ENCODE measurements around the gene PRELP. TPM values are rescaled to one million over a fixed set of nuclear protein-coding genes. Genes with fewer than 3 reads are reported as not detected.

PRELP gene
- total and polyA plus RNA-seq, 10 of the 15 experiments (the other 5 are each of a cell fraction or from before 2014, with no cell fraction given) = 0.03 to 0.05 TPM; not detected in 8

DNA sequence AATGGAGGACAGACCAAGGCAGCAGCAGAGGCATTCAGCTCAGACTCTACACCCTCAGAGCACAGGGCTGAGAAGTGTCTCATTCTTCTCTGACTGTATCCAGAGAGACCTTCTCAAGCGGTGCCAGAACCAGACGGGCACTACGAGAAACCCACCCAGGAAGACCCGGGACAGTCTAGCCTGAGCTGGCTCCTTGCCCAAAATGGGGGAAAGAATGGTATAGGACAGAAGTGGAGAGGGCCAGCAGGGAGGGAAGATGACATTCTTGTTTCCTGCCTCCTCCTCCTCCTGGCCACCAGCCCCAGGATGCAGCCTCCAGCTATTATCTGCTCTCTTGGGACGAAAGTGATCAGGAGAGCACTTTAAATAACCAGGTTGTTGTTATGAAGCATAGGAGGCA, 22.6 kb upstream of the PRELP start:
- DNase-seq (ENCODE audit: low read depth, low spot score) (no peak), FAIRE-seq (no peak), ATAC-seq (no peak)
- WGBS (ENCODE audit: insufficient coverage, insufficient replicate concordance, low lambda C conversion rate, missing lambda C conversion rate) = 70% methylated on average over 5 of the region's 5 CpGs
- no peak overlapping the region for H3K4me3 ChIP-seq
- H3K27ac ChIP-seq (ENCODE audit: control insufficient read depth, insufficient read depth) = no peak overlapping the region
- intact Hi-C loops (cut with micrococcal nuclease; ENCODE audit: unreplicated experiment) (no loop called here), in situ Hi-C loops (cut with MboI) (no loop called here)
- no peaks in the 10 kb centered on the region for H3K36me3 ChIP-seq (ENCODE audit: control insufficient read depth in 2 of 2, insufficient read depth in 2 of 2, low read length in 1 of 2)
- peaks cover 3% of the 10 kb centered on the region; the same call in 1 of the 2 replicates for H3K4me1 ChIP-seq (ENCODE audit: control insufficient read depth, insufficient read depth, low read length)
- H3K9me3 ChIP-seq (replicated peaks; ENCODE audit: control insufficient read depth, insufficient read depth, low read length) = no peaks in the 10 kb centered on the region
- H4K20me1 ChIP-seq (ENCODE audit: control insufficient read depth, insufficient read depth) = no peaks in the 10 kb centered on the region
- POLR2A ChIA-PET = interaction anchor here (0.5 to 1.6 kb wide), 7 partner anchors 10 to 167 kb away, joined by 3 to 6 read pairs (median 3); no protein-coding TSS in a partner anchor
- H3K79me2 ChIP-seq (ENCODE audit: control insufficient read depth, insufficient read depth, low read length) = no peaks in the 10 kb centered on the region
- RAD21 ChIA-PET (ENCODE audit: unreplicated experiment) = interaction anchor here (1.1 to 2.3 kb wide), 7 partner anchors 10 to 178 kb away, joined by 3 to 15 read pairs (median 3); no protein-coding TSS in a partner anchor
- no peak overlapping the region for H2AFZ ChIP-seq (ENCODE audit: control insufficient read depth, low read depth, low read length)
- CTCF ChIA-PET = interaction anchor here (0.5 to 5.5 kb wide), 11 partner anchors 9 to 186 kb away, joined by 3 to 73 read pairs (median 5); no protein-coding TSS in a partner anchor
- H3K27me3 ChIP-seq (replicated peaks in 1 of 2; ENCODE audit: control insufficient read depth in 2 of 2, insufficient read depth in 2 of 2, low read length in 1 of 2) = no peaks in the 10 kb centered on the region
- no peak for TF ChIP-seq FOS (IDR thresholded peaks at IDR 0.05; ENCODE audit: borderline replicate concordance, extremely low read depth, insufficient read length)
- TF ChIP-seq RAD51 (IDR thresholded peaks at IDR 0.05) = no peak
- TF ChIP-seq BRCA1 (IDR thresholded peaks at IDR 0.05; ENCODE audit: low read depth, low read length) = no peak
- no peak for TF ChIP-seq RELA (IDR thresholded peaks at IDR 0.05; ENCODE audit: borderline replicate concordance, partially characterized antibody)
- TF ChIP-seq TCF3 (IDR thresholded peaks at IDR 0.05; ENCODE audit: borderline replicate concordance, insufficient read depth, low read depth, low read length) = no peak
- TF ChIP-seq SRF (IDR thresholded peaks at IDR 0.05; ENCODE audit: low read depth in 2 of 2, low read length in 2 of 2) = no peak
- no peak for TF ChIP-seq NR2C1 (IDR thresholded peaks at IDR 0.05)
- no peak for TF ChIP-seq TBL1XR1 (IDR thresholded peaks at IDR 0.05; ENCODE audit: low read depth, low read length)
- TF ChIP-seq, protein P1, sequence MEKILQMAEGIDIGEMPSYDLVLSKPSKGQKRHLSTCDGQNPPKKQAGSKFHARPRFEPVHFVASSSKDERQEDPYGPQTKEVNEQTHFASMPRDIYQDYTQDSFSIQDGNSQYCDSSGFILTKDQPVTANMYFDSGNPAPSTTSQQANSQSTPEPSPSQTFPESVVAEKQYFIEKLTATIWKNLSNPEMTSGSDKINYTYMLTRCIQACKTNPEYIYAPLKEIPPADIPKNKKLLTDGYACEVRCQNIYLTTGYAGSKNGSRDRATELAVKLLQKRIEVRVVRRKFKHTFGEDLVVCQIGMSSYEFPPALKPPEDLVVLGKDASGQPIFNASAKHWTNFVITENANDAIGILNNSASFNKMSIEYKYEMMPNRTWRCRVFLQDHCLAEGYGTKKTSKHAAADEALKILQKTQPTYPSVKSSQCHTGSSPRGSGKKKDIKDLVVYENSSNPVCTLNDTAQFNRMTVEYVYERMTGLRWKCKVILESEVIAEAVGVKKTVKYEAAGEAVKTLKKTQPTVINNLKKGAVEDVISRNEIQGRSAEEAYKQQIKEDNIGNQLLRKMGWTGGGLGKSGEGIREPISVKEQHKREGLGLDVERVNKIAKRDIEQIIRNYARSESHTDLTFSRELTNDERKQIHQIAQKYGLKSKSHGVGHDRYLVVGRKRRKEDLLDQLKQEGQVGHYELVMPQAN (conservative IDR thresholded peaks at IDR 0.05) = no peak
- TF ChIP-seq BCL11A (IDR thresholded peaks at IDR 0.05; ENCODE audit: low read depth, low read length) = no peak
- BruUV-seq (replicated peaks) = no TSS peak
- no peak overlapping the region for H3K9ac ChIP-seq (ENCODE audit: control insufficient read depth, insufficient read depth, low read length)
- SMC1A ChIA-PET (ENCODE audit: uncharacterized antibody, unreplicated experiment) = interaction anchor here (0.6 to 5.0 kb wide), 15 partner anchors 8 to 521 kb away, joined by 3 to 16 read pairs (median 5); partner anchors contain the start of gene PRELP
- no peak overlapping the region for H3K4me2 ChIP-seq (ENCODE audit: control insufficient read depth, insufficient read depth)

Measured in GM12878 (cell line).